GM19467 (cell line): ENCODE results near the gene FAM227B.
"Not testable (repeated sequence)": the region's sequence is repeated elsewhere in the genome, so short reads cannot be mapped to it uniquely, and the experiment has no call there.

Experiments
- ATAC-seq: cut with Tn5 transposase; IDR thresholded peaks from one replicate; pipeline ENCODE4 v1.9.1; 2021; ENCODE audit warnings: mild to moderate bottlenecking, moderate library complexity; ENCODE audit not compliant: unreplicated experiment

Gene FAM227B, protein sequence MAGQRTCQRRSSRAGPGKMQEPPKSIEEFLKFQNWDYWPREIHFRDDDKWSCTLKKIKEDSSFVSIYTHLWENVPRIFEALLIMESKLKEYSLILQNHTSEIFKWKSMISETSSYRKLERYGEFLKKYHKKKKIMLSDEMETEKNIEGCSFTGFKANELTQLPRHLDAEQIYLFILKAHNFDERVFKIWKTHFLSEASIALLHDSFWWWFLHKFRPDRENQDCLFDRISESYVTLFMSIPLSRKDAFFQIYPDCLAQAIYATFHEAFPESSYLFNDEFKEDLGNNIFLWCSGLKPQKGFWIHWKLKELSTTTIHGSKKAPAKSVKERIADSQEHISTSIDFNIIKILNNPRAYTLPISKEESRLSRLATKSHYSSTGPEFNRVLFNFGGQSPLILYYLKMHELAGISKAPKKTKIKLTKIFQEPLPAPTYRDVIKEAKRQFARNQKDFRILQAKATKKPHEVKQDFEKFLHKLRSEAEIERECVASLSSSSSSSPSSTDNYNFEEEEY

DNA sequence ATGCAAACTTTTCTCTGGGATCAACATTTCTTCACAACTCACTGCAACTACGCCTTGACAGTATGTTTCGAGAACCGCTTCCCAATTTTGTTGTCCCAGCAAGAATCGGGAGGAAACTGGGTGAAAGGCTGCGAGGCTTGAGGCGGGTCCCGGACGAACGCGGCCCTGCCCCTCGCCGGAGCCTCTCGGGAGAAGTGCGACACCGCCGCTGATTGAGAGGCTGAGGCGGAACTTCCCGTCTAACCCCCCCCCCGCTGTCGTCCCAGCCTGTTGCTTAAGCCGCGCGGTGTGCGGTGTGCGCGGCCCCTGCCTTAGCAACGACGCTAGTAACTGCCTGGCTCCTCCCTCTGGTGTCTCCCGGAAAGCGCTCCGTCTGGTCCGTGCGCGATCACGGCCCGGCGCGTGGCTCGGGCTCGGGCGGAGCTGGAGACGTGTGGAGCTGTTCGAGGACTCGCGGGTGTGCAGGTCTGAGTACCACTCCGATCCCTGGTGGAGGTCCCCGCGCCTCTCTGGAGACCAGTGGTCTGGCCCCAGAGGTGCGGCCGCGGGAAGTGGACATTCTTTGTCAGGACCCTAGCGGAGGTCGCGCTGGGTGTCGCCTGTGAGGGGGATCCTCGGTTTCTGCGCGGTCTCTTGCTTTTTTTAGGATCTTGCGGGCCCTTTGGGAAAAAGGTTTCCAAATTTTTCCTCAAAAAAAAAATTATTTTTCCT is at the start of gene FAM227B, which contains the start of gene DTWD1:
Gene FAM227B (minus strand): TSS at position 161 of the 711 bp plus-strand sequence. CDS start 5,647 bp downstream, outside the sequence.
Gene DTWD1 (plus strand): TSS at position 391 of the 711 bp plus-strand sequence. CDS start 4,120 bp downstream, outside the sequence.
- ATAC-seq, result peak; percentile 98

DNA sequence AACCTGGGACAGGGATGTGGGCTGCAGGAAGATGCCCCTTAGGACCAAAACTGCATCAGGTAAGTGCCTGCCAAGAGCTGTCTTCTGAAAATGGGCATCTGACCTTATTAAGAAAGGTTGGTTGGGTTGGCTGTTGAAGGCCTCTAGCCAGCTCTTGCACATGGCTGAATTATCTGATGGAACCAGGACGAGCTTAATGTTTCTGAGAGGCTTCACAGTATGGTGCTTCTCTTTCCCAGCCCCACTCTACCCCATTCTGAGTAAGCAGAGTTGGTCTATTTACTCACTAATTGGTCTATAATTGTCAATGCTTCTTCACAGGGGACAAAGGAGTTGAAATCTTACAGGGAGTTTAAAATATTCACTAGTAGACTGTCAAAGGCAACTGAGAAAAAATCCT is 48.7 kb upstream of the FAM227B start:
- ATAC-seq, result no peak

GRCh38 chr15:49666486-49666885 is 45.9 kb upstream of the FAM227B start:
- not testable (repeated sequence) for ATAC-seq

GRCh38 chr15:49664716-49665115 is 44.1 kb upstream of the FAM227B start:
- no peak for ATAC-seq

- ATAC-seq, result no peak
Observed at GRCh38 chr15:49656734-49657133, 36.1 kb upstream of the FAM227B start.

GRCh38 chr15:49652922-49653321 is 32.3 kb upstream of the FAM227B start:
- ATAC-seq, result no peak

- no peak for ATAC-seq
Observed at GRCh38 chr15:49650676-49651075, 30.1 kb upstream of the FAM227B start.

DNA sequence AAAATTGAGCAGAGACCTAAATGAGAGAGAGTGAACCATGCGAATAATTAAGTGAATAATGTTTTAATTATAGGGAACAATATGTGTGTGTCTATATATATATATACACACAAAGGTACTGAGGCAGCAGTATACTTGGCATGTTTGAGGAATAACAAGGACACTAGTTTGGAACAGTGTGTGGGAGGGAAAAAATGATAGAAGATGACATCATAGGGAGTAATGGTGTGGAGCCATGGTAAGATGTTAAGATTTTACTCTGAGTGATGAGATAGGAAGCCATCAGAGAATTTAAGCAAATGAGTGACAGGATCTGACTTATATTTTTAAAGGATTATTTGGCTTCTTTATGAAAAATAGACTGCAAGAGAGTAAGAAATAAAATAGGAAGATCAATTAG is 29.4 kb upstream of the FAM227B start:
- ATAC-seq, result no peak

- ATAC-seq, result no peak
Observed at GRCh38 chr15:49646891-49647290, 26.3 kb upstream of the FAM227B start.

DNA sequence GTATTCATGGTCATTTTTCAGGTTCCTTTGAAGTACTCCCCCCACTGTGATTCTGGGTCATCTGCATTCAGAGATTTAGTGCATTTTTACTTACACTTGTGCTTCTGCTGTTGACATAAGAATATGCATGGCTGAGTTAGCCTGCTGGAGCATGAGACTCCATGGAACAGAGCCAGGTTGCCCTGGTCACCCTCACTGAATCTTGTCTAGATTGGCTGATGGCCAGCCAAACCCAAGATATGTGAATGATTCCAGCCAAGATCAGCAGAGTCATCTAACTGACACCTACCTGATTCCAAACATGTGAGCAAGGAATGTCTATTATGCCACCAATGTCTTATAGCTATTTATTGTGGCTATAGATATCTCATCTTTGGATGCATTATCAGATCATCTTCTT is 25.3 kb upstream of the FAM227B start:
- ATAC-seq, result no peak

- no peak for ATAC-seq
Observed at GRCh38 chr15:49645277-49645676, 24.7 kb upstream of the FAM227B start.

- no peak for ATAC-seq
Observed at GRCh38 chr15:49644364-49644794, 23.8 kb upstream of the FAM227B start.

DNA sequence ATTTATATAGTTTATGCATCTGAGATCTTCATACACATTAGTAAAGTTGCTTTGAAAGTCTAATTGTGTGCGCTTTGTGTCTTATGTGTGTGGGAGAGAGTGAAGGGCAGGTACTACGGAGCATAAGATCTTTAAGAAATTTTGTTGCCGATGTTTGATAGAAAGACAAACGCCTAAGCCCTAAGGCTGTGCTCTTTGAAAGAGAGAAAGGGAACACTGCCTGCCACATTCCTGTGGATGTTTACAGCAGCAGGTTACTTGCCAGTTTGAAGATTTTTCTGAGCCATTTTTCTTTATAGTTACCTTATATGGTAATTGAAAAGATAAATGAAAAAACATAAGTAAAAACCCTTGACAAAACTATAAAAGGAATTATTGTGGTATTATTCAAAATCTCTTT is 17.2 kb upstream of the FAM227B start:
- ATAC-seq, result no peak

DNA sequence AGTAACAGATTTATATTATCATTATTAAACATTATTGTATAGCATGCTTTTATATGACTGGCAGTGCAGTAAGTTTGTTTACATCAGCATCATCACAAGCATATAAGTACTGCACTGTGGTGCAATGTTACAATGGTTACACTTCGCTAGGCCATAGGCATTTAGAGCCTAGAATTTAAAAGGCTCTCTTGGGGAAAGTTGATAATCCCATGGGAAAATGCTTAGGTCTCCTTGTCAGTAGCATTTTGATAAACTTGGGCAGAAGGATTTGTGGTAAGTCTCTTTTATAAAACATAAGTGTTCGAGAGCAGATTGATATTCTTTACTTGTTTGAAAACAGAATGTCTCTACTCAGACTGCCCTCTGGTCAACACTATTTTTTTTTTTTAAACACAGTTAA is 7.8 kb upstream of the FAM227B start:
- no peak for ATAC-seq

DNA sequence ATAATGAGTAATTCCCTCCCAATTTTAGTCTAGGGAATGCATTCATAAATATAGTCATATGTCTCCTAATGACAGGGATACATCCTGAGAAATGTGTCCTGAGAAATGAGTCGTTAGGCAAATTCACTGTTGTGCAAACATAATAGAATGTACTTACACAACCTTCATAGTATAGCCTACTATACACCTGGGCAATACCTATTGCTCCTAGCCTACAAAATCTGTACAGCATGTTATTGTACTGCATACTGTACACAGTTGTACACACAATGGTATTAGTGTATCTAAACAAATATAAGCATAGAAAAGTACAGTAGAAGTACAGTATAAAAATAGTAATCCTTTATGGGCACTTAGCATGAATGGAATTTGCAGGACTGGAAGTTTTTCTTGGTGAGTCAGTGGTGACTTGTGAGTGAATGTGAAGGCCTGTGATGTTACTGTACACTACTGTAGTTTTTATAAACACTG is 6.8 kb upstream of the FAM227B start:
- no peak for ATAC-seq

DNA sequence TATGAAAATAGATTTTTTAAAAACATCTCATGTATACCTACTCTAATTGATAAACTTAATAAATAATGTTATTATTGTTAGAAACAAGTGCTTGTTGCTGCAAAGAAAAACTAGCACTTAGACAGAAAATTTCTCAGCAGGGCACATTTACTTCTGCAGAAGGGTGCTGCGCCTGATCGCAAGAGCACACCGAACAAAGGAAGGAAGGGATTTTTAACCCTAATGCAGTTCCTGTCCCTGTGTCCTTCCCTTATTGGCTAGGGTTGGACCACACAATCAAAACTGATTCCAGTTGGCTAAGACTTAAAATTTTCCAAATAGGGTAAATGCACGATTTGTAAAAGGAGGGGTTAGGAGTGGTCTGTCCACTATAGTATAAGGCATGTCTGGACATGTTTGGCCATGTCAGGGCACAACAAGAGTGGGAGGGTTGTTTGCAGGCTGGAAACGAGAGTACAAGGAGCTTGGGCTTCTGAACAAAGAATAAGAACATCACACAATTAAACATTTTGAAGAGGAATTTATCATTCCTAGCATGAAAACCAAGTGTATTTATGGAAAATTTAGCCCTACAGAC is 4.9 kb upstream of the FAM227B start:
- no peak for ATAC-seq

DNA sequence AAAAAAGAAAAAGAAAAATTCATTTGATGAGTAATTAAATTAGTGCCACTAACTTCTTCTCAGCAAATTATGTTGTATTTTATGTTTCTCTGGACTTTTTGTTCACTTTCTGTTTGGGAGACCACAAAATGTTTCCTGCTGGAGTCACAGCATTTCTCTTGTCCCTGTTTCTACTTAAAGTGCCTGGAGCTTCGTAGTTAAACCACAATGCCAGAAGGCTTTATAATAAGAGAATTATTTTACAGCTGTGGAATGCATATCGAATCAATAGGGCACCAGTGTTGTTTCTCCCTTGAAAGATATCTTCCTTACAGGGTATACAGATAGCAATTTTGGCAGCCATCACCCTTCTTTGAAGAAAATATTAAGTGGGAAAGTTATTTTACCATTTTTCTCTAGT is 3.4 kb upstream of the FAM227B start:
- no peak for ATAC-seq

- no peak for ATAC-seq
Observed at GRCh38 chr15:49622561-49622960, 1.9 kb upstream of the FAM227B start.

- no peak for ATAC-seq
Observed at GRCh38 chr15:49621887-49622286, 1.3 kb upstream of the FAM227B start.

DNA sequence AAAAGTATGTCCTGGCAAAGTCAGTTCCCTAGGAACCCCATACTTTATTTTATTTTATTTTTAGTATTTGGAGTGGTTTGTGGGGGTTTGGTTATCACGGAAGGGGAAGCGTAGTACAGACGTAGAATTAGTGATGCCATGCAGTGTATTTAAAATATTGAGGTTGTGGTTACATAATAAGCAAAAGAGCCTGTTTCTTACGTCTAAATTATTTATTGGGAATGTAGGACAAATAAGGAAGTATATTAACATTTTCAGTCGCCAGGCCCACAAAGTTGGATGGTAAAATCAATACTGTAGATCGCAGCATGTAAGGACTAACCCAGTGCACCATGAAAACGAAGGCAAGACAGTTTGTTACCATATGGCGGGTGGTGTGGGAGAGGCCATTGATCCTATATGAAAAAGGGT is 788 bp upstream of the FAM227B start:
- ATAC-seq, result no peak

DNA sequence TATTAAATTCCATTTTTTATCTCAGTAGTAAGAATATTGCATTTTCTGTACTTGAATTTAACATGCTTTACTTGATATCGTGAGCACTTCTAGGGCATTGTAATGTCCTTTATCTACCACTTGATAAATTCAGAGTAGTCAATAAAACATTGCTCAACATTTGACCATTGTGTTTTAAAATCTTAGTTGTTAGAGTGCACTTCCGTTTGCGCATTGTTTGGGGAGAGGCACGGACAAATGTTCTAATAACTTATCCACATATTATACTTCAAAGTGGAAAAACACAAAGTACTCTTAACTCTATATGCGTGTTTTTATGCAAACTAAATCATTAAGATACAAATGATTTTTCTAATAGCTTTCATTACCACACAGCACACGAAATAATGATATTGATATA is 419 bp downstream of the FAM227B start:
- ATAC-seq, result no peak
